COLO668 (cell line): ENCODE results near the gene PPP1R3F.
"Not testable (repeated sequence)": the region's sequence is repeated elsewhere in the genome, so short reads cannot be mapped to it uniquely, and the experiment has no call there.

Experiments used
- DNase-seq: peaks from one replicate; lab custom pipeline; 2025; ENCODE audit not compliant: unreplicated experiment; lab: John Stamatoyannopoulos, UW

Gene PPP1R3F

GRCh38 chrX:49270249-49270921, 792 bp downstream of the PPP1R3F start:
- peak; percentile 12 for DNase-seq

DNA sequence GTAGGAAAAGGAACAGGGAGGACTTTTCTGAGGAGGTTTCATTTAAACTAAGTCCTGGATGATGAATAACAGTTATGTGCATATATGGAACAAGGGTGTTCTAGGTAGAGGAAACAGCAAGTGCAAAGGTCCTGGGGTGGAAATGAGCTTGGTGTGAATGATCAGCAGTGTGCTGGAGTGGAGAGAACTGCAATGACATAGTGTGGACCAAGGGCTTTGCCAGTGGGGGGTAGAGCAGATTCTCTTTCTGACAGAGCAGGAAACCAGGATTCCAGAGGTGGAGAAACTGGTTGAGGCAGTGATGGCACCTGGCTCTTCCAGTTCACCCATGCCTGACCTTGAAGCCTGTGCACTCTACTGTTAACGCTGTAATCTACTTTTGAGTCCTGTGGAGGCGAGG, 1.7 kb downstream of the PPP1R3F start:
- no peak for DNase-seq

DNA sequence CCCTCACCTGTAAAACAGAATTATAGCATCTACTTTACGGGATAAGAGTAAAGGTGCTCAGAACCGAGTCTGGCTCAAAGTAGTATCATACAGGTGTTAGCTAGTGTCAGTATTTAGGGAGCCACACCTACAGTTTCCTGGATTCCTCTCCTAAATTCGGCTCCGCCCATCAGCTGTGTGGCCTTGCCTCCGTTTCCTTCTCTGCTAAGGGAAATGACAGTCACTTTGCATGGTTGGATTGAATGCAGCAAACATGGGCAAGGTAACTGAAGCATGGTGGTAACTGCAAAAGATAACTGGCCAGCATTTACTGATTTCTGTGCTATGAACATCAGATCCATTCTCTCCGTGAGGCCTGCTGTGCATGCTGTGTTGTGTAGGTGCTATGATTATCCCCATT, 2.8 kb downstream of the PPP1R3F start:
- DNase-seq, result no peak

DNA sequence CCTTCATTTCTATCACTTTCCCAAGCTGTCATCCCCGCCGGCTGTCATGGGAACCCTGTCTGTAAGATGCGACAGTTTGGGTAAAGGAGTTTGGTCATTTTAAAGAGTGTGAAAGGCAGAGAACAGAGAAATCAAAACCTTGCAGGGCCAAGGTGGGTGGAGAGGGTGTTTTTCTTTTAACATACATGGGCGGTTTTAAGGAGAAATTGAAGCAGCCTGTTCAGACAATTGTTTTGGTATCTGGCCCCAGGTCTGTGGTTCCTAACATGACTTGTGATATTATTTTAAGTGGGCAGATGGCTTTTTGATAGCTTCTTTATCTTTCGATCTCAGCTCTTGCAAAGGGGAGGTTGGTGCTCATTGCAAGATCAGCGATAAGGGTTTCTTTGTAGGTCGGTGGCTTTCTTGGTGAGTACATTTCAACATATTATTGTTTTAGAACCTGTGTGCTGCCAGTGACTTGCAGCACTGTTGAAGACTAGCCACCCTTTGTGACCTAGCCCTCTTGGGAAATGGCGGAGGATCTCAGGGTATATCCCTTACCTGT, 3.7 kb downstream of the PPP1R3F start:
- no peak for DNase-seq

DNA sequence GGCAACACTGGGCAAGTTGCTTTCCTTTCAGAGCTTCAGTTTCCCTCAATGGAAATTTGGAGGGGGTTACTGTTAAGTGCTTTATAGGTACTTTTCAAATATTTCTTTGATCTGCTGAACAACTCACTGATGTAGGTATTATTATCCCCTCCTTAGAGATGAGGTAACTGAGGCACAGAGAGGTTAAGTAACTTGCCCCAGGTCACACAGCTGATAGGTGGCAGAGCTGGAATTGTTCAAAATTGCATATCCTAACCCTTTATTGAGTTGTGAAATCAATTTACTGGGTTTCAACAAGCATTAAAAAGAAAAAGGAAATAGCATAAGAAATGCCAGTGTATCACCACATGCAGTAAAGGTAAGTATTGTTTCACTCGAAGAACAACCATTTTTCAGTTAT, 6.6 kb downstream of the PPP1R3F start:
- no peak for DNase-seq

DNA sequence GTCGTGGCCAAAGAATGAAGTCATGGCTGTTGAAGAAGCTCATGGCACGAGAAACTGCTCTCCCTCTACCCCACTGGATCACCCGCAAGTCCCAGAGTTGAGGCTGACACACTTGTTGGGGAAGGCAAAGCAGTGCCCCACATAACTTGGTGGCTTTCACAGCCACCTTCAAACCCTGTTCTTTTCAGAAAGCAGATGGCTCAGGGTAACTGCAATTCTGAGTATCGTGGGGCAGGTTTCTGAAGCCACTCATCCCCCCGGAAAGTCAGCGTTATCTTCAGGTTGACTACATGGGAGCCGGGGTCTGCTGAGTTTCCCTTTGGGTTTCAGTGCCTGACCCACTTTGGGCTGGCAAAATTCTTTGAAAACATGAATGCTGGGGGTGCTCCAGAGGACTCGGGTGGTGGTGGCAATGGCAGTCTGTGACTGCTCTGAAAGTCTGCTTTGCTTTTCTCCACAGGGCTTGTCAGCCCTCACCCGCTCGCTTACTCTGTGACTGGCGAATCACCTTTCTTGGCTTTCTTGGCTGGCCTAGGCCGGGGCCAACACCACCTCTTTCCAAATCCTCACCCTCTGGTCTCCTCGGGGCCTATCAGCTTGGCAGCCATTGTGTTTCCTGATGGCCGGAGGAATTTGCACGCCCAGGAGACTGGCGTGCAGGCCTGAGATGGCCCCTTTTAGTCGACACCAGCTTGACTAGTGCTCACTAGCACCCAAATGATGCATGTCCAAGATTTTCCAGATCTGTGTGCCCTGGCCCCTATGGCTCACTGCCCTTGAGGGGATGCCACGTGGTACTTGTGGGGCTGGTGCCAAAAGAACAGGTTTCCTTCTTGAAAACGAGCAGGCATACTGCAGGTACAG, 7.3 kb downstream of the PPP1R3F start:
- no peak for DNase-seq

DNA sequence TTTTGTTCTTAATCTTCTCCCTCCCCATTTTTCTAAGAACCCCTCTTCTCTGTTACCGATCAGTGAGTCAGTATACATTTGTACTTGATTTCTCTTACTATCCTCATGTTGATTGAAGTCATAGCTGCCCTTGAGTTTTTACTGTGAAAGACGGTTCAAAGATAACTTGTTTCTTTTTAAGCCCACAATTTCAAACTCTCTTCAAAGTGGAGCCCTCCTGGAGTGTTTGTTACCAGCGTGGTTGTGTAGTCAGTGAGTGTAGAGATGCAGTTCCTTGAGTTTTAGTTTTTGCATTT, 7.9 kb downstream of the PPP1R3F start:
- DNase-seq, result no peak

DNA sequence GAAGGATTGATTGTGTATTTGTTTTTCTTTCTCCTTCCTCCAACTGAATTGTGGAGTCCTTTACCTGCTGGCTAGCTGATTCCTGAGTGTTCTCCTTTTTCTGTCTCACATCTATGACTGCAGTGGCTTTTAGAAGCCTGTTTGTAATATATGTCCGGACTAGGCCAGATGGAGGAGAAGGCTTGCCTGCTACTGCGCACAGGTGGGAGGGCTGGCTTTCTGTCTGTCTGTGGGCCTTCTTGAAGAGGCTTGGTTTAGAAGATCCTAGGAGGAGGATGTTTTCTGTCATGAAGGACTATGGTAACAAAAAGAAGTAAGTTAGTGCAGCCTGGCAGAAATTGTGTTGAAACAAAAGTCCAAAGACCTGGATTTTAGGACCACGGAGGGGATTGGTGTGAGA, 8.5 kb downstream of the PPP1R3F start:
- DNase-seq, result no peak

GRCh38 chrX:49282647-49283011, 13.0 kb downstream of the PPP1R3F start:
- DNase-seq, result no peak

GRCh38 chrX:49284212-49284611, 14.6 kb downstream of the PPP1R3F start:
- DNase-seq, result no peak

DNA sequence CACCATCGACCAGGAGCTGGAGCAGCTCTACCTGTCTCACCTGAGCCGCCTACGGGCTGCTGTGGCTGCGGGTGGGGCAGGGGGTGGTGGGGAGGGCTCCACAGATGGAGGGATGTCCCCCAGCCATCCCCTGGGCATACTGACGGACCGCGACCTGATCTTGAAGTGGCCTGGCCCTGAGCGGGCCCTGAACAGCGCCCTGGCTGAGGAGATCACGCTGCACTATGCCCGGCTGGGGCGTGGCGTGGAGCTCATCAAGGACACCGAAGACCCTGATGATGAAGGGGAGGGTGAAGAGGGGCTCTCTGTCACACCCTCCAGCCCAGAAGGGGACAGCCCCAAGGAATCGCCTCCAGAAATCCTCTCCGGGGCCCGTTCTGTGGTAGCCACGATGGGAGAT, 16.5 kb downstream of the PPP1R3F start:
- DNase-seq, result no peak

GRCh38 chrX:49286581-49286980, 17.0 kb downstream of the PPP1R3F start:
- no peak for DNase-seq

DNA sequence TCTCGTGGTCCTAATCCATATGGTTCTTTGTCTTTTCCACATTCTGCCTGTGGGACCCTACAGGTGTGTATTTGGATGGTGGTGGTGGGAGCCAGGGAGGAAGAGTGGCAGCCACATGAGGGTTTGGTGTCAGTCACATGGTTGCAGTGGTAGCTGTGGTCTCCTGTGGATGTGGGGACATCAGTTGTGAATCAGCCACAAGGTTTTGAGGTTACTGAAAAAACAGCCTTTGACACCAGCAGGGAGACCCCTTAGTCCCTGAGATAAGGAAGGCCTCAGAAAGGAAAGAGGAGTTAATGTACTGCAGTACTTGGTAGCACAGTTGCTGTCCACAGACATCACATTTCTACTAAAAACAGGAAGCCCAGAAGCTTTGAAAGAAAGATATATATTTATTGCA, 18.1 kb downstream of the PPP1R3F start:
- DNase-seq, result no peak

DNA sequence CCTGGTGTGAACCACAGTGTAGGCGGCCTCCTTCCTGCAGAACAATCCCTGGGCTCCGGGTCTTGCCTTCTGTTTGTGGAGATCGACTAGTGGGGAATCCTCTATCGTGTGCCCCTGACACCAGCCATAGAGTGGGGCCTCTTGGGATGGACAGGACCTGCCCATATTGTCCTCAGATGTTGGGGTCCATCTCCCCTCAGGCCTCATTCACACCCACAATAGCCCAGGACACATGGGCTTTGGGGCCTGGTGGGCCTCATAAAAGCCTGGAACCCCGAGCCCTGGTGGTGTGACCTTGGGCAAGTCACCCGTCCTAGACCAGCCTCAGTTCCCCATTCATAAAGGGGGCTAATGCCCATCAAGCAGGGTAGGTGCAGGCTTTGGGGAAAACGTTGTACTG, 20.6 kb downstream of the PPP1R3F start:
- no peak for DNase-seq

DNA sequence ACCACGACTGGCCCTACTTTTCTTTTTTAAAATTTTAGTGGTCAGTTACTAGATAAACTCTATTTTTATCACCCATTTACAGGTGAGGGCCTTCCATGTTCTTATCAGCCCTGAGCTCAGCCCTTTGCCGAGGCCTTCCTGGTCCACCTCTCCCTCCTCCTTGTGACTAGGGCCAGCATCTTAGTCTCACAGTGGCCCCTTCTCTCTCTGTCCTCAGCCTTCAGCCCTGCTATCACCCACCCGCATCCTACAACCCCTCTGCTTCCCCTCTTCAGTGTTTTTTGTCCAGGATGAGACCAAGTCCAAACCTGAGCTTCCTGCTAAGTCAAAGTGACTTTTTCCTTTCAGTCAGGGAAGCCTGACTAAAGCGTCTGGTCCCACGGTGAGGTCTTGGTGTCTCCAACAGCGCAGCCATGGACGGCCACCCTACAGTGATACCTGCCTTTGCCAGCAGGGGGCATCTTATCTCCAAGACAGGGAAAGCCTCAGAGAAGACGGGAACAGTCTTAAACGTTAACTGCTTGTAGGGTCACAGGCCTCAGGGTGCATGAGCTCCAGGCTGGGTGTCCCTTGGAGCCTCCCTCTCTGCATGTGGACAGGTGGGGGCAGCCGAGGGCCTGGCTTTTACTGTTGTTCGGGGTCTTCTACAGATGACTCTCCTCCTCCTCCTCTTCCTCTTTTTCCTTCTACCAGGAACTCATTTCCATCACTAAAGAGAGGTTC, 22.2 kb downstream of the PPP1R3F start:
- peak; percentile 27 for DNase-seq

DNA sequence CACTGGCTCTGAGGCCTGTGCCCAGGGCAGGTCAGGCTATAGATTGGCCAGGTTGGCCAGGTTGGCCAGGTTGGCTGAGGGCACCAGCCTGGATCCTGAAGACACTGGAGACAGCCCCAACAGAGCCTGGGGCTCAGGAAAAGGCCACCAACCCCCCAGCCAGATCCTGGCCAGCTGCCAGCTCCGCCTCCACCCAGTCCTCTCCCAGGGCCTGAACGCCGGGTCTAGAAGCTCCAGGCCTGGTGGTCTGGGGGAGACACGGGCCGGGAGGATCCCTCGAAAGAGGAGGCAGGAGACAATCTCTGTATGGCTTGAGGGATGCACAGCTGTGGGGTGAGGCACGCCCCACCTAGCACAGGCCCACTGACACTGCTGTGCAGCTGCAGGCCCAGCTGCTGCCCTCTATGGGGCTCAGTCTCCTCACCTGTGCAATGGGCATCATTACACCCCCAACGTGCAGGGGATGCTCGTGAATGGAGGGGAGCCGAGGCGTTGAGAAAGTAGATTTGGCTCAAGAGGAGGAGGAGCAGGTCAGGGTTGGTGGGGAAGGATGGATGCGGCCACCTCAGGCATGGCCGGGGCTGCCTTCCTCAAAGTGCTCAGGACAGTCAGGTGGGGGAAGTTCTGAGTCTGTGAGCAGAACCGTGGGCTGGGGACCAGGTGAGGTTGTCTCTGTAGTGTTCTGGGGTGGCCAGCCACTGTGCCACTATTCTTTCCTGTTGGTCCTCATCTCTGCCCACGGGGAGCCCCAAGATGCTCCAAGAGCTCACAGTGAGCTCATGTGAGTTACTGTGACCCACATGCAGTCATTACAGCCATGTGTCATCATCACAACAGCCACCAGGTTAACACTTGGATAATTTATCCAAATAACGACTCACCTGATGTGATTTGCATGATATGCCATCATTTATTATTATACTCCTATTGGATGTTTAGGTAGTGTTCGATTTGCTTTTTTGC, 23.1 kb downstream of the PPP1R3F start:
- no peak for DNase-seq

- DNase-seq, result not testable (repeated sequence)
Measured at GRCh38 chrX:49299293-49299692, 29.7 kb downstream of the PPP1R3F start.

- no peak for DNase-seq
Measured at GRCh38 chrX:49300703-49301102, 31.1 kb downstream of the PPP1R3F start.

DNA sequence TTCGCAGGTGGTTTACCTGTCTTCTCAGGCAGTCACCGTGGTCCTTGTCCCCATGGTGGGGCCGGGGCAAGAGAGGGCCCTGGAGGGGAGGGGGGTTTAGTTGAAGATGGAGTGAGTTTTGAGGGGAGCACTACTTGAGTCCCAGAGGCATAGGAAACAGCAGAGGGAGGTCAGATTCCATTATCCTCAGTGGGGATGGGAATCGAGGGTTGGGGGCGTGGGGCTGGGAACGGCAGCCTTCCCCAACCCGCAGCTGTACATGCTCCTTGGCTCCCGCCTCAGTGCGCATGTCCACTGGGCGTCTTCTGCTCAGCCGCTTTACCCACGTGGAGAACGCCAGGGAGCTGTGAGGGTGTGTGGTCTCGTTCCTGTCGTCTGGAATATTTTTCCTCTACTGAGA, 33.8 kb downstream of the PPP1R3F start, which contains the start of gene GAGE10:
GAGE10 (plus strand) TSS at position 301 of the 400 bp plus-strand sequence. CDS start 1,214 bp downstream, outside the sequence.
- DNase-seq, result no peak

- DNase-seq, result not testable (repeated sequence)
Measured at GRCh38 chrX:49307775-49308174, 38.2 kb downstream of the PPP1R3F start.
